AG09309 (cell line): Measurements from ENCODE around the gene MED13L.

Source experiments
- DNase-seq: peaks from one replicate; pipeline ENCODE4 v3.0.0-alpha.2; 2010; ENCODE audit warnings: low read depth
- H3K4me3 ChIP-seq: 2 replicates; pipeline ENCODE4 v1.5.1; 2011; ENCODE audit warnings: mild to moderate bottlenecking, low read depth, low read length, moderate library complexity; ENCODE audit not compliant: control insufficient read depth
- CTCF ChIP-seq: IDR thresholded peaks from 2 replicates; pipeline ENCODE4 v1.5.1; 2011; ENCODE audit warnings: mild to moderate bottlenecking, low read depth, low read length, inconsistent platforms; ENCODE audit not compliant: insufficient read depth, control insufficient read depth; ENCODE audit errors: missing control alignments

MED13L gene

DNA sequence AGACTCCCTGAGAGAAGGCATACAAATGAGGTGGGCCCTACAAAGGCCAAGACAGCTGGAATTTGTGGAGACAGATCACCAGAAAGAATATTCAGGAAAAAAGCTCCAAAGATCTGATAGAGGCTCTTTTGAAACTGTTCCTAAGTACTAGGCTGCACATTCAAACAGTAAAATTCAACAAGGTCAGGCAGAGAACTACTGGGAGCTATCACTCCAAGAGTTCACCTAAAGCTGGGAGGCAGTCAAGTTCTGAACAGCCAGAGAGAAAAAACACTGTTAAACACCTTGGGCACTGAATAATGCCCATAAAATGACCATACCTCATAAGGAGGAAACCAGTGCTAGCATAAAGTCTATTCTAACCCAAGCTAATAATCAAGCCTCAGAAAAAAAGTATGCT, 28.6 kb downstream of the MED13L start:
- no peak for DNase-seq
- TF ChIP-seq CTCF = no peak
- no peak overlapping the region for H3K4me3 ChIP-seq

DNA sequence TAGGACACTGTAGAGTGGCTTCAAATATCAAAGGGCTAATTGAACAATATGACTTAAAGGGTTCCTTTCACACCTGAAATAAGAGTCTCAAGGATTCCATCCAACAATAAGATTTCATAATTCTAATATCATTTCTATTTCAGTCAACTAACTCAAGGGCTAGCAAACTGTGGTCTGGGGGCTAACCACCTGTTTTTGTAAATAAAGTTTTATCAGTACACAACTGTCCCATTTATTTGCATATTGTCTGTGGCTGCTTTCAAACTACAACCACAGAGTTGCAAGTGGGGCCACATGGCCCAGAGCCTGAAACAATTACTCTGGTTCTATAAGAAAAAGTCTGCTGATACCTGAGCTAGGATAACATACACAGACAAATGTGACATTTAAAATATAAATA, 29.1 kb downstream of the MED13L start:
- no peak for TF ChIP-seq CTCF
- DNase-seq = no peak
- no peak overlapping the region for H3K4me3 ChIP-seq

DNA sequence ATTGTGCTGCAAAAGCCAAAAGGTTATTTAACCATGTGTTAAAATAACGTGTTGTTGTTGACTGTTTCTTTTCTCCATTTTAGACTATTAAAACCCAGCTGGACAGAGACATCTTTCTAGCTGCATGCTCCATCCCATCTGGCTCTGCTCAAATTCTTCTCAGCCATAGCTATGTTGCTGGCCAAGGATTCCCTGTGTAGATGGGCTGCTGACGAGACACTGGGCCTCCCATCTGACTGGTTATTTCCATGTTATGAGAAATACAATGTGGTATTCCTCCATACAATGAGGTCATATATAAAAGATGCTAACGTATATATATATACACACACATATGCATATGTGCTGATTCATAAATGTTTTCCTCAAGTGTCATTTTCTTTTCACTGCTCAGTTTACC, 30.1 kb downstream of the MED13L start:
- no peak for DNase-seq
- TF ChIP-seq CTCF = no peak
- H3K4me3 ChIP-seq = no peak overlapping the region

DNA sequence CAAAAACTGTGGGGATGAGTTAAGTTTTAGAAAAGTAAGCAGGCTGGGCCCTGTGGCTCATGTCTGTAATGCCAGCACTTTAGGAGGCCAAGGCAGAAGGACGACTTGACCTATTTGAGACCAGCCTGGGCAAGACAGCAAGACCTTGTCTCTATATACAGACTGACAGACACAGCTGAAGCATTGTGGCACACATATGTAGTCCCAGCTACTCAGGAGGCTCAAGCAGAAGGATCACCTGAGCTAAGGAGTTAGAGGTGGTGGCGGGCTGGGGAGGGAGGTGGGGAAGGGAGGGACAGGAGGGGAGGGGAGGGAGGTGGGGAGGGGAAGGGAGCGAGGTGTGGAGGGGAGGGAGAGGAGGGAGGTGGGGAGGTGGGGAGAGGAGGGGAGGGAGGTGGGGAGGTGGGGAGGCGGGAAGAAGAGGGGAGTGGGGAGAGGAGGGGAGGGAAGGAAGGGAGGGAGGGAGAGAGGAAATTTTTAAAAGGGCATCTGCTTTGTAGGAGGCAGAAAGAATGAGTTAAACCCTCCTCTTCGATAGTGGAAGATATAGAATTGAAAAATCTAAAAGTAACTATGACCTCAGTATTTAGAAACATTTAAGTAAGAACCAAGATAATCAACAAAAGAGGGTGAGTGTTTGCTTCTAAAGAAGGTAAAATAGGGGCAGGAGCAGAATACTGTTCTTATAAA, 30.9 kb downstream of the MED13L start:
- no peak overlapping the region for H3K4me3 ChIP-seq

GRCh38 chr12:116245189-116245588, 32.3 kb downstream of the MED13L start:
- H3K4me3 ChIP-seq = no peak overlapping the region
- TF ChIP-seq CTCF = no peak

More for the DNA sequence above, 30.9 kb downstream of the MED13L start:
- no peak for TF ChIP-seq CTCF
- no peak for DNase-seq

DNA sequence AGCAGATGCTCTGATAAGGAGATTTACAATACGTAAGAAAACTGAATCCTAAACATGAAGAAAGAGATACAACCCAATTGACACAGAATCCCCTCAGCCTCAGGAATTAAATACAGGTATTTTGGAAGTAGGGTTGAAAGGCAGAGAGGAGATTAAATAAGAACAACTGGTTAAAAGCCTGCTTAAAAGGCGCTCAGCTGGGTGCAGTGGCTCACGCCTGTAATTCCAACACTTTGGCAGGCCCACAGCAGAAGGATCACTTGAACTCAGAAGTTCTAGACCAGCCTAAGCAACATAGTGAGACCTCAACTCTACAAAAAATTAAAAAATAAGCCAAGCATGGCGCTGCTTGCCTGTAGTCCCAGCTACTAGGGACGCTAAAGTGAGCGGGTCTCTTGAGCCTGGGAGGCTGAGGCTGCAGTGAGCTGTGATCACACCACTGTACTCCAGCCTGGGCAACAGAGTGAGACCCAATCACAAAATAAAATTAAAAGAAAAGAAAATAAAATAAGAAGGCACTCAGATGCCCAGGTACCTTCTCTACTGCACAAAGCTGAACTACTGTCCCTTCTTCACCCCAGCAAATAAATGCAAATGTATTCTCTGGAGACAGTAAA, 32.9 kb downstream of the MED13L start:
- no peak for DNase-seq
- TF ChIP-seq CTCF = no peak

More at GRCh38 chr12:116245189-116245588, 32.3 kb downstream of the MED13L start:
- DNase-seq = no peak

DNA sequence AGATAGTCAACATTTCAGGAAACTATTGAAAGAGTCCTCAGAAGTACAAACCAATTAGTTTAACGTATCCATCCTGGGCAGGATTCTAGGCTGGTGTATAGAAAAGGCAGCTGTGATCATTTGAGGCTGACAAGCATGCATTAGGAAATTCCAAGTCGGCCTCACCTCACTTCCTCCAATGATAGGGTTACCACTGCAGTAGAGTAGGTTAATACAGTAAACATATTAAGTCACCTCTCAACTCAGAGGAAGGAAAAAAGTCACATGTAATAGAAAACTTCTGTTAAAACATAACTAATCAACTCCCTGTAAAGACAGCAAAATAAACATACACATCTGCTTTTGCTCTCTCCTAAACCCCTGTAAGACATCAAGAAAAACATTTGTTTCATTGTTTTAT, 33.5 kb downstream of the MED13L start:
- H3K4me3 ChIP-seq = no peak overlapping the region
- no peak for TF ChIP-seq CTCF
- no peak for DNase-seq

More for the DNA sequence above, 32.9 kb downstream of the MED13L start:
- no peak overlapping the region for H3K4me3 ChIP-seq
